Gastroesophageal sphincter (tissue), 3 donors: ENCODE measurements around the gene LUC7L3.
A peak's percentile ranks its signal among the peaks of the same experiment; 100 is the strongest.

Experiments used
- EP300 ChIP-seq: sonication (generic); formaldehyde crosslinking; IDR thresholded peaks from one replicate; pipeline ENCODE4 v1.6.1; 2017; ENCODE audit warnings: antibody characterized with exemption, mild to moderate bottlenecking
- POLR2A ChIP-seq, 2 donors: fragments of 450-650 bp; IDR thresholded peaks; one replicate each; pipeline ENCODE4 v1.6.1; 2017; ENCODE audit warnings: antibody characterized with exemption in 2 of 2, mild to moderate bottlenecking in 2 of 2, moderate library complexity in 1 of 2
- POLR2AphosphoS5 ChIP-seq: sonication (generic); formaldehyde crosslinking; IDR thresholded peaks from one replicate; pipeline ENCODE4 v1.6.1; 2017; ENCODE audit warnings: antibody characterized with exemption
- TF ChIP-seq, protein P1 (sequence below), 4 experiments: fragments of 200-600 bp in 2 of 4; fragments of 450-650 bp in 2 of 4; sonication (generic) in 1 of 4; IDR thresholded peaks; one replicate each; pipeline ENCODE4 v1.5.1; 2017 to 2019; ENCODE audit warnings: antibody characterized with exemption in 4 of 4, mild to moderate bottlenecking in 2 of 4, moderate library complexity in 2 of 4

DNA sequence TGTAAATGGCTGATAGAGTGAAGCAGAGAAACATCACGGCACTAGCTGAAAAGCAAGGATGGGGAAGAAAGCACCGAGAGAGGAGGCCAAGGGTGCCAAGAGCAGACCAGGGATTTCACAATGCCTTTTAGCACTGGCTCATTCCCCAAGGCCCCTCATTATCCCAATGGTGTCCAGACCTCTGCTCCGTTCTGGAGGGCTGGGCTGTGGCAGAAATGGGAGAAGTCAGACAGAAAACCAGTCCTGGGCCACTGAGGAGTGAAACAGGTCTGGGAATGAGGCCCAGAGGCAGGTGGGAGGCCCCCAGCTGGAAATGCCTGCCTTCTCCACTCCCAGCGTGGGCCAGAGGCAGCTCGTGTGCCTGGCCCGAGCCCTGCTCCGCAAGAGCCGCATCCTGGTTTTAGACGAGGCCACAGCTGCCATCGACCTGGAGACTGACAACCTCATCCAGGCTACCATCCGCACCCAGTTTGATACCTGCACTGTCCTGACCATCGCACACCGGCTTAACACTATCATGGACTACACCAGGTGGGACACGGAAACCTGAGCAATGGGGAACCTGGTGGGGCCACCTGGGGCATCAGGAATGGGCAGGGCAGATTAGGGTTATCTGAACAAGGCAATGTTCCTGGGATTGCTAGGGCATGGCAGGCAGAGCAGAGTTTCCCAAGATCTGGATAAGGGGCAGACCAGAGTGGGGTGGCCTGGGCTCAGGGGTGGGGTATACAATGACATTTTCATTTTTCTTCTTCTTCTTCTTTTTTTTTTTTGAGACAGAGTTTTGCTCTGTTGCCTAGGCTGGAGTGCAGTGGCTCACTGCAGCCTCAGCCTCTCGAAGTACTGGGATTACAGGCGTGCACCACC lies 32.0 kb upstream of the LUC7L3 start:
- TF ChIP-seq, protein P1, sequence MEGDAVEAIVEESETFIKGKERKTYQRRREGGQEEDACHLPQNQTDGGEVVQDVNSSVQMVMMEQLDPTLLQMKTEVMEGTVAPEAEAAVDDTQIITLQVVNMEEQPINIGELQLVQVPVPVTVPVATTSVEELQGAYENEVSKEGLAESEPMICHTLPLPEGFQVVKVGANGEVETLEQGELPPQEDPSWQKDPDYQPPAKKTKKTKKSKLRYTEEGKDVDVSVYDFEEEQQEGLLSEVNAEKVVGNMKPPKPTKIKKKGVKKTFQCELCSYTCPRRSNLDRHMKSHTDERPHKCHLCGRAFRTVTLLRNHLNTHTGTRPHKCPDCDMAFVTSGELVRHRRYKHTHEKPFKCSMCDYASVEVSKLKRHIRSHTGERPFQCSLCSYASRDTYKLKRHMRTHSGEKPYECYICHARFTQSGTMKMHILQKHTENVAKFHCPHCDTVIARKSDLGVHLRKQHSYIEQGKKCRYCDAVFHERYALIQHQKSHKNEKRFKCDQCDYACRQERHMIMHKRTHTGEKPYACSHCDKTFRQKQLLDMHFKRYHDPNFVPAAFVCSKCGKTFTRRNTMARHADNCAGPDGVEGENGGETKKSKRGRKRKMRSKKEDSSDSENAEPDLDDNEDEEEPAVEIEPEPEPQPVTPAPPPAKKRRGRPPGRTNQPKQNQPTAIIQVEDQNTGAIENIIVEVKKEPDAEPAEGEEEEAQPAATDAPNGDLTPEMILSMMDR (IDR thresholded peaks at IDR 0.05): no peak
- TF ChIP-seq POLR2A (IDR thresholded peaks at IDR 0.05) (no peak), EP300 (no peak), POLR2AphosphoS5 (peak; percentile 31)
